K562 (cell line): ENCODE results near the gene WAS. TPM values are rescaled to one million over a fixed set of nuclear protein-coding genes. Genes with fewer than 3 reads are reported as not detected.
A peak's percentile ranks its signal among the peaks of the same experiment; 100 is the strongest.

Experiments used
- CCAR2 ChIP-seq: fragments of 200-400 bp; formaldehyde crosslinking; IDR thresholded peaks from 2 replicates; pipeline ENCODE4 v1.6.1; 2017; ENCODE audit warnings: mild to moderate bottlenecking, low read depth, low read length
- CCNT2 ChIP-seq: IDR thresholded peaks from 2 replicates; pipeline ENCODE4 v1.6.1; 2011; ENCODE audit warnings: borderline replicate concordance, low read depth, mild to moderate bottlenecking, moderate library complexity, mixed read lengths, low read length; ENCODE audit not compliant: insufficient read length; ENCODE audit errors: extremely low read depth
- E2F8 ChIP-seq: fragments of 450-650 bp; IDR thresholded peaks from 2 replicates; pipeline ENCODE4 v1.7.1; 2018; ENCODE audit warnings: mild to moderate bottlenecking, low read depth; ENCODE audit not compliant: partially characterized antibody
- EP400 ChIP-seq: fragments of 450-650 bp; IDR thresholded peaks from 2 replicates; pipeline ENCODE4 v1.6.1; 2017; ENCODE audit warnings: antibody characterized with exemption, mild to moderate bottlenecking, moderate library complexity
- ETV1 ChIP-seq: fragments of 450-650 bp; conservative IDR thresholded peaks from 2 replicates; pipeline ENCODE4 v1.6.1; 2016; ENCODE audit warnings: missing genetic modification characterization, control low read depth, low read depth, missing compliant biosample characterization
- MAFG ChIP-seq: fragments of 450-650 bp; conservative IDR thresholded peaks from 2 replicates; pipeline ENCODE4 v1.6.1; 2016; ENCODE audit warnings: missing genetic modification characterization, missing compliant biosample characterization
- PYGO2 ChIP-seq: fragments of 450-650 bp; IDR thresholded peaks from 2 replicates; pipeline ENCODE4 v1.6.1; 2016; ENCODE audit warnings: mild to moderate bottlenecking, missing genetic modification characterization, moderate library complexity, missing compliant biosample characterization
- TAF1 ChIP-seq: IDR thresholded peaks from 2 replicates; pipeline ENCODE4 v1.6.1; 2011; ENCODE audit warnings: mild to moderate bottlenecking, low read length, moderate library complexity; ENCODE audit not compliant: insufficient read depth, control insufficient read depth, severe bottlenecking; ENCODE audit errors: extremely low read depth
- ZBTB2 ChIP-seq: fragments of 450-650 bp; IDR thresholded peaks from 2 replicates; pipeline ENCODE4 v1.6.1; 2016; ENCODE audit warnings: antibody characterized with exemption
- ZBTB40 ChIP-seq, 2 experiments: fragments of 450-650 bp in 1 of 2; sonication (generic) in 1 of 2; formaldehyde crosslinking in 1 of 2; IDR thresholded peaks; 2 replicates each; pipeline versions ENCODE4 v1.7.1 to v1.9.0; 2016 to 2022; ENCODE audit warnings: inconsistent platforms in 1 of 2, mild to moderate bottlenecking in 1 of 2, missing genetic modification reagents in 1 of 2
- ZNF561 ChIP-seq: fragments of 450-650 bp; formaldehyde crosslinking; conservative IDR thresholded peaks from 2 replicates; pipeline ENCODE4 v1.4.0; 2020; ENCODE audit warnings: mild to moderate bottlenecking, moderate library complexity
- ZNF79 ChIP-seq: fragments of 250-450 bp; sonication (Bioruptor Pico); IDR thresholded peaks from 2 replicates; pipeline ENCODE4 v1.4.0; 2020; ENCODE audit warnings: low read depth, mild to moderate bottlenecking, moderate library complexity
- polyA plus RNA-seq, 8 experiments: library from polyadenylated mRNA; depleted of rRNA in 4 of 8; stranded (reverse) in 5 of 8; unstranded in 3 of 8; fragments of >200 nt; fragmentation: Nextera tagmentation in 2 of 8; fragmentation: Illumina TruSeq in 1 of 8; extraction: Ambion mirVana in 2 of 8; extraction: Trizol in 1 of 8; gene quantifications; 2 replicates each; pipeline versions ENCODE4 v1.2.1 to v1.2.3, GENCODE V29; 2011 to 2014; ENCODE audit warnings: inconsistent platforms in 1 of 8, missing spikeins in 1 of 8
- total RNA-seq, 7 experiments: library from RNA; depleted of rRNA in 6 of 7; stranded (reverse); fragments of >200 nt in 6 of 7; fragmentation: Illumina TruSeq in 2 of 7; extraction: Trizol in 2 of 7; gene quantifications; 2 replicates each; pipeline versions ENCODE4 v1.2.1 to v1.2.3, GENCODE V29; 2011 to 2021; ENCODE audit warnings: low replicate concordance in 1 of 7

WAS gene
- total and polyA plus RNA-seq, 9 of the 15 experiments (the other 6 are each of a cell fraction or from before 2014, with no cell fraction given) = 0.11 to 16.1 (median 3.8) TPM

GRCh38 chrX:48696909-48697727 lies 13.5 kb downstream of the WAS start (continued):
- peak; percentile 51 for TF ChIP-seq E2F8
- peak; percentile 58 for TF ChIP-seq ETV1 (tag)
- TF ChIP-seq ZBTB2 = 0 out of 2 replicates have a peak, but pooled peaks have one; percentile 40
- TF ChIP-seq PYGO2 (tag) = no peak
- no peak for TF ChIP-seq TAF1
- peak; percentile 25 for TF ChIP-seq CCNT2
- TF ChIP-seq EP400 = peak; percentile 69
- no peak for TF ChIP-seq MAFG (tag)
- no peak for TF ChIP-seq CCAR2
- no peak for TF ChIP-seq ZNF561
- no peak for TF ChIP-seq ZNF79 (CRISPR knock-in tag)
- TF ChIP-seq ZBTB40 (IDR thresholded peaks at IDR 0.05) = peak; percentile 41
- no peak for TF ChIP-seq ZBTB40 (CRISPR knock-in tag; IDR thresholded peaks at IDR 0.05)
